K562 (cell line): ENCODE results near the gene ZBTB8B. TPM values are rescaled to one million over a fixed set of nuclear protein-coding genes. Genes with fewer than 3 reads are reported as not detected.

ENCODE experiments used
- ATAC-seq: fragments of 200-7000 bp; cut with Tn5 transposase; 3 replicates; pipeline ENCODE4 v1.9.1; 2020; ENCODE audit warnings: moderate library complexity
- BruUV-seq: library from RNA; stranded (reverse); fragments of 400-500 nt; replicated peaks from 2 replicates; lab custom pipeline; 2021; lab: Mats Ljungman, UMichigan
- CTCF ChIA-PET: fragments of 300-600 bp; formaldehyde crosslinking; extraction: SDS; loops from one replicate; lab custom pipeline; 2021; ENCODE audit warnings: low intra/inter-chr PET ratio; lab: Yijun Ruan, JAX
- POLR2A ChIA-PET: fragments of 300-600, 350-650 bp; sonication (Branson Sonifier 250); formaldehyde crosslinking; extraction: SDS; loops from one replicate; lab custom pipeline; 2021; ENCODE audit warnings: antibody characterized with exemption, inconsistent platforms; lab: Yijun Ruan, JAX
- DNase-seq, 4 experiments: peaks; one replicate each; pipeline versions ENCODE4 v3.0.0 to v3.0.0-alpha.2; 2011 to 2018; ENCODE audit warnings: low spot score in 3 of 4, mixed read lengths in 3 of 4; ENCODE audit errors: extremely low read depth in 1 of 4
- FAIRE-seq: peaks from 2 replicates; lab custom pipeline; 2011; peaks lifted over from hg19 to GRCh38; lab: Jason Lieb, UNC
- H2AFZ ChIP-seq: 2 replicates; pipeline ENCODE4 v1.6.0; 2011; ENCODE audit warnings: low read depth, low read length, control low read depth, inconsistent platforms
- H3K27ac ChIP-seq: fragments of 200-600 bp; 3 replicates; pipeline ENCODE4 v1.8.0; 2011; ENCODE audit warnings: low read depth, mild to moderate bottlenecking, control low read depth, inconsistent platforms, low read length, moderate library complexity, mixed read lengths; ENCODE audit errors: extremely low read depth
- H3K27me3 ChIP-seq, 2 experiments: fragments of 300-600 bp in 1 of 2; 2 replicates in 1 of 2; 3 replicates in 1 of 2; pipeline versions ENCODE4 v1.6.0 to v1.8.0; 2011; ENCODE audit warnings: inconsistent platforms in 2 of 2, low read length in 2 of 2, mild to moderate bottlenecking in 1 of 2, mixed read lengths in 1 of 2, moderate library complexity in 1 of 2; ENCODE audit not compliant: control insufficient read depth in 2 of 2, insufficient read depth in 2 of 2
- H3K36me3 ChIP-seq: fragments of 300-600 bp; 3 replicates; pipeline ENCODE4 v1.8.0; 2011; ENCODE audit warnings: mild to moderate bottlenecking, low read length, inconsistent platforms; ENCODE audit not compliant: control insufficient read depth, insufficient read depth
- H3K4me1 ChIP-seq, 2 experiments: fragments of 200-600 bp in 1 of 2; replicated peaks in 1 of 2; 2 replicates in 1 of 2; 3 replicates in 1 of 2; pipeline versions ENCODE4 v1.5.1 to v1.8.0; 2011; ENCODE audit warnings: inconsistent platforms in 2 of 2, low read length in 2 of 2, mild to moderate bottlenecking in 1 of 2, mixed read lengths in 1 of 2, moderate library complexity in 1 of 2; ENCODE audit not compliant: control insufficient read depth in 2 of 2, insufficient read depth in 2 of 2
- H3K4me2 ChIP-seq: 2 replicates; pipeline ENCODE4 v1.6.1; 2011; ENCODE audit warnings: low read length, control low read depth, inconsistent platforms, mixed read lengths; ENCODE audit not compliant: insufficient read depth
- H3K4me3 ChIP-seq: fragments of 200-600 bp; sonication (generic), shearing (Covaris generic); 2 replicates; pipeline ENCODE4 v1.5.1; 2016; ENCODE audit warnings: control low read depth, inconsistent platforms
- H3K79me2 ChIP-seq: fragments of 200-600 bp; 3 replicates; pipeline ENCODE4 v1.8.0; 2011; ENCODE audit warnings: low read length, inconsistent platforms; ENCODE audit not compliant: control insufficient read depth, insufficient read depth
- H3K9ac ChIP-seq, 2 experiments: 2 replicates each; pipeline versions ENCODE4 v1.6.0 to v1.6.1; 2011; ENCODE audit warnings: low read depth in 2 of 2, low read length in 2 of 2, control low read depth in 1 of 2, inconsistent platforms in 1 of 2, mild to moderate bottlenecking in 1 of 2, mixed read lengths in 1 of 2; ENCODE audit not compliant: insufficient read depth in 1 of 2
- H3K9me1 ChIP-seq: one replicate; pipeline ENCODE4 v1.6.0; 2011; ENCODE audit warnings: inconsistent platforms, mild to moderate bottlenecking, low read length, moderate library complexity; ENCODE audit not compliant: control insufficient read depth, insufficient read depth
- H3K9me3 ChIP-seq: replicated peaks from 2 replicates; pipeline ENCODE4 v1.5.1; 2011; ENCODE audit warnings: low read depth, low read length, inconsistent platforms; ENCODE audit not compliant: control insufficient read depth, insufficient read depth
- H4K20me1 ChIP-seq: replicated peaks from 2 replicates; pipeline ENCODE4 v1.6.1; 2011; ENCODE audit warnings: low read length, inconsistent platforms, mixed read lengths; ENCODE audit not compliant: control insufficient read depth, insufficient read depth
- ARID3B ChIP-seq: fragments of 250-450 bp; sonication (Bioruptor Pico); IDR thresholded peaks from 2 replicates; pipeline ENCODE4 v1.4.0; 2020; ENCODE audit warnings: borderline replicate concordance
- ETV5 ChIP-seq: sonication (generic); formaldehyde crosslinking; IDR thresholded peaks from 2 replicates; pipeline ENCODE4 v1.4.0; 2020; ENCODE audit warnings: low read depth, mild to moderate bottlenecking, missing genetic modification reagents
- FOXA1 ChIP-seq: fragments of 450-650 bp; IDR thresholded peaks from 2 replicates; pipeline ENCODE4 v1.6.1; 2016; ENCODE audit warnings: mild to moderate bottlenecking, borderline replicate concordance
- FOXO4 ChIP-seq: fragments of 450-650 bp; formaldehyde crosslinking; IDR thresholded peaks from 2 replicates; pipeline ENCODE4 v1.4.0; 2020; ENCODE audit warnings: mild to moderate bottlenecking, moderate library complexity
- HMGN3 ChIP-seq: IDR thresholded peaks from 2 replicates; pipeline ENCODE4 v1.6.1; 2011; ENCODE audit warnings: borderline replicate concordance, low read depth, mild to moderate bottlenecking, mixed read lengths, low read length; ENCODE audit not compliant: insufficient read length; ENCODE audit errors: extremely low read depth
- MAFF ChIP-seq: IDR thresholded peaks from 2 replicates; pipeline ENCODE4 v1.6.1; 2012; ENCODE audit warnings: low read length, improper control_type of control experiment
- MCM2 ChIP-seq: fragments of 450-650 bp; IDR thresholded peaks from 2 replicates; pipeline ENCODE4 v1.6.1; 2017; ENCODE audit warnings: low read depth, mild to moderate bottlenecking
- MEF2A ChIP-seq: IDR thresholded peaks from 2 replicates; pipeline ENCODE4 v1.6.1; 2011; ENCODE audit warnings: low read depth, mild to moderate bottlenecking, low read length, moderate library complexity; ENCODE audit not compliant: control insufficient read depth
- NEUROD1 ChIP-seq: fragments of 150-350 bp; IDR thresholded peaks from 2 replicates; pipeline ENCODE4 v1.6.1; 2014; ENCODE audit warnings: borderline replicate concordance, low read length, low read depth; ENCODE audit not compliant: partially characterized antibody
- POLR3A ChIP-seq: IDR thresholded peaks from 2 replicates; pipeline ENCODE4 v1.6.1; 2011; ENCODE audit warnings: borderline replicate concordance, mild to moderate bottlenecking, moderate library complexity; ENCODE audit not compliant: insufficient read length, insufficient read depth; ENCODE audit errors: extremely low read depth
- THRA ChIP-seq: fragments of 450-650 bp; IDR thresholded peaks from 2 replicates; pipeline ENCODE4 v1.6.1; 2017; ENCODE audit warnings: mild to moderate bottlenecking, moderate library complexity
- ZNF431 ChIP-seq: sonication (generic); formaldehyde crosslinking; IDR thresholded peaks from 2 replicates; pipeline ENCODE4 v1.8.0; 2022; ENCODE audit warnings: mild to moderate bottlenecking, missing genetic modification reagents
- WGBS: fragments of 100-300 bp; shearing (Covaris generic); methylation state at CpG from one replicate; pipeline ENCODE4 v1.1.6; 2016; ENCODE audit warnings: low coverage, mixed read lengths; ENCODE audit not compliant: insufficient coverage; ENCODE audit errors: missing lambda C conversion rate; 5-methylcytosine and 5-hydroxymethylcytosine counted together
- in situ Hi-C: fragments of 300-500 bp; cut with MboI; formaldehyde crosslinking; loops from 4 replicates; pipeline ENCODE4 v1.15.0; 2018; ENCODE audit warnings: inconsistent platforms, mixed read lengths
- intact Hi-C: fragments of 100-400 bp; cut with micrococcal nuclease; formaldehyde crosslinking; loops from 2 replicates; pipeline ENCODE4 v1.14.2; 2022
- polyA plus RNA-seq, 8 experiments: library from polyadenylated mRNA; depleted of rRNA in 4 of 8; stranded (reverse) in 5 of 8; unstranded in 3 of 8; fragments of >200 nt; fragmentation: Nextera tagmentation in 2 of 8; fragmentation: Illumina TruSeq in 1 of 8; extraction: Ambion mirVana in 2 of 8; extraction: Trizol in 1 of 8; gene quantifications; 2 replicates each; pipeline versions ENCODE4 v1.2.1 to v1.2.3, GENCODE V29; 2011 to 2014; ENCODE audit warnings: inconsistent platforms in 1 of 8, missing spikeins in 1 of 8
- total RNA-seq, 7 experiments: library from RNA; depleted of rRNA in 6 of 7; stranded (reverse); fragments of >200 nt in 6 of 7; fragmentation: Illumina TruSeq in 2 of 7; extraction: Trizol in 2 of 7; gene quantifications; 2 replicates each; pipeline versions ENCODE4 v1.2.1 to v1.2.3, GENCODE V29; 2011 to 2021; ENCODE audit warnings: low replicate concordance in 1 of 7
- TF ChIP-seq, protein P1 (sequence below): IDR thresholded peaks from 2 replicates; pipeline ENCODE4 v1.6.1; 2014; ENCODE audit warnings: antibody characterized with exemption

Gene ZBTB8B
- total and polyA plus RNA-seq, 9 of the 15 experiments (the other 6 are each of a cell fraction or from before 2014, with no cell fraction given): not detected

GRCh38 chr1:32507021-32507420, 42.1 kb downstream of the ZBTB8B start:
- intact Hi-C loops (no loop called here), in situ Hi-C loops (no loop called here)
- WGBS: 3% methylated on average over 3 of the region's 4 CpGs
- H3K27ac ChIP-seq: no peak overlapping the region
- FAIRE-seq: no peak
- ChIA-PET CTCF (no interaction called here), POLR2A (no interaction called here)
- H3K79me2 ChIP-seq: no peaks in the 10 kb centered on the region
- peaks cover 11 to 24% of the 10 kb centered on the region in 2 experiments; a peak in 4 of 5 replicates for H3K27me3 ChIP-seq
- no TSS peak for BruUV-seq
- no peaks in the 10 kb centered on the region for H3K9me3 ChIP-seq
- no peak overlapping the region for H2AFZ ChIP-seq
- no peaks in the 10 kb centered on the region; a peak in 1 of 5 replicates for H3K4me1 ChIP-seq
- no peak overlapping the region for H3K4me3 ChIP-seq
- no peak for DNase-seq
- H3K36me3 ChIP-seq: no peaks in the 10 kb centered on the region
- H3K9me1 ChIP-seq: no peaks in the 10 kb centered on the region
- no peak overlapping the region for H3K9ac ChIP-seq
- no peak overlapping the region for H3K4me2 ChIP-seq
- H4K20me1 ChIP-seq: no peaks in the 10 kb centered on the region
- ATAC-seq: no peak
- TF ChIP-seq ZNF431 (CRISPR knock-in tag) (no peak), MAFF (no peak), NEUROD1 (no peak), FOXO4 (no peak), MEF2A (no peak), HMGN3 (no peak), THRA (no peak), FOXA1 (no peak), MCM2 (no peak), POLR3A (no peak), ETV5 (CRISPR knock-in tag) (no peak), ARID3B (no peak)
- TF ChIP-seq, protein P1, sequence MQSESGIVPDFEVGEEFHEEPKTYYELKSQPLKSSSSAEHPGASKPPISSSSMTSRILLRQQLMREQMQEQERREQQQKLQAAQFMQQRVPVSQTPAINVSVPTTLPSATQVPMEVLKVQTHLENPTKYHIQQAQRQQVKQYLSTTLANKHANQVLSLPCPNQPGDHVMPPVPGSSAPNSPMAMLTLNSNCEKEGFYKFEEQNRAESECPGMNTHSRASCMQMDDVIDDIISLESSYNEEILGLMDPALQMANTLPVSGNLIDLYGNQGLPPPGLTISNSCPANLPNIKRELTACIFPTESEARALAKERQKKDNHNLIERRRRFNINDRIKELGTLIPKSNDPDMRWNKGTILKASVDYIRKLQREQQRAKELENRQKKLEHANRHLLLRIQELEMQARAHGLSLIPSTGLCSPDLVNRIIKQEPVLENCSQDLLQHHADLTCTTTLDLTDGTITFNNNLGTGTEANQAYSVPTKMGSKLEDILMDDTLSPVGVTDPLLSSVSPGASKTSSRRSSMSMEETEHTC: no peak
